Heart right ventricle (tissue), 16 donors: ENCODE data around the gene UNC13C. TPM values are rescaled to one million over a fixed set of nuclear protein-coding genes. Genes with fewer than 3 reads are reported as not detected.

Source experiments
- ATAC-seq, 8 donors: fragments of 200-7000 bp; cut with Tn5 transposase; one replicate each; pipeline ENCODE4 v1.9.1; 2020; ENCODE audit warnings: mild to moderate bottlenecking in 8 of 8, moderate library complexity in 8 of 8, moderate number of reproducible peaks in 1 of 8
- DNase-seq, 2 donors: peaks; one replicate each; pipeline ENCODE4 v3.0.0-alpha.2; 2020
- H3K27ac ChIP-seq, 10 donors: fragments of 200-600 bp; sonication (generic) in 2 of 10; one replicate each; pipeline versions ENCODE4 v1.5.0 to v1.8.0; 2020 to 2022; ENCODE audit warnings: mild to moderate bottlenecking in 3 of 10
- H3K27me3 ChIP-seq, 7 donors: fragments of 200-600 bp; one replicate each; pipeline ENCODE4 v1.8.0; 2021 to 2022; ENCODE audit warnings: mild to moderate bottlenecking in 2 of 7
- H3K36me3 ChIP-seq, 9 donors: fragments of 200-600 bp; sonication (generic) in 1 of 9; one replicate each; pipeline versions ENCODE4 v1.5.0 to v1.8.0; 2020 to 2022; ENCODE audit warnings: mild to moderate bottlenecking in 2 of 9
- H3K4me1 ChIP-seq, 9 donors: fragments of 200-600 bp; sonication (generic) in 1 of 9; one replicate each; pipeline versions ENCODE4 v1.5.0 to v1.8.0; 2020 to 2022; ENCODE audit warnings: mild to moderate bottlenecking in 4 of 9
- H3K4me3 ChIP-seq, 10 donors: fragments of 200-600 bp; sonication (generic) in 2 of 10; one replicate each; pipeline versions ENCODE4 v1.5.0 to v1.8.0; 2020 to 2022; ENCODE audit warnings: mild to moderate bottlenecking in 7 of 10, moderate library complexity in 2 of 10
- H3K9me3 ChIP-seq, 11 donors: fragments of 200-600 bp in 10 of 11; sonication (generic) in 2 of 11; one replicate each; pipeline versions ENCODE4 v1.5.0 to v1.8.0; 2013 to 2022; ENCODE audit warnings: mild to moderate bottlenecking in 2 of 11, control low read depth in 1 of 11, moderate library complexity in 1 of 11
- CTCF ChIP-seq, 9 donors: fragments of 200-600 bp; sonication (generic) in 2 of 9; IDR thresholded peaks; one replicate each; pipeline versions ENCODE4 v1.5.0 to v1.8.0; 2021 to 2022; ENCODE audit warnings: antibody characterized with exemption in 9 of 9, mild to moderate bottlenecking in 5 of 9, moderate library complexity in 1 of 9
- WGBS, 2 donors: extraction: QIAGEN DNeasy Blood & Tissue Kit; methylation state at CpG; one replicate each; pipeline ENCODE4 v1.1.7; 2013; ENCODE audit warnings: inconsistent platforms in 1 of 2; 5-methylcytosine and 5-hydroxymethylcytosine counted together
- intact Hi-C, 10 donors: fragments of 100-400 bp; cut with DNase I; formaldehyde crosslinking; loops; one replicate each; pipeline versions ENCODE4 v1.11.1 to v1.14.2; 2022
- polyA plus RNA-seq, 2 donors: library from polyadenylated mRNA; stranded (reverse); fragments of 200-250 nt; gene quantifications; one replicate each; pipeline ENCODE4 v1.2.3, GENCODE V29; 2013
- total RNA-seq, 10 donors: library from RNA; stranded (reverse); fragmentation: NEBNext Ultra II Directional in 3 of 10; extraction: Animal tissue kit (Norgen Biotek cat#: 25700) in 3 of 10; gene quantifications; one replicate each; pipeline versions ENCODE4 v1.2.1 to v1.2.4, GENCODE V29; 2021 to 2023
- donor health status: Arrhythmogenic right ventricular cardiomyopathy.
- donor health status: ischemic (EF 13 %, LVEDD 7.1; RV severe dilation, severe dysfunction).
- donor health status: healthy with polysubstance abuse.
- donor health status: DM: no; HTN: yes; CAD: no.
- donor health status: DM: no; HTN: no; CAD: no.
- donor health status: ischemic (EF 25% LVEDD 6.9; RV normal size, moderate dysfunction).
- donor health status: ischemic (EF 25% LVEDD 5.7; RV mildly dilated, moderate dysfunction).
- donor health status: healthy.
- donor health status: DM: yes; HTN: yes; CAD: no.
- donor health status: Ischemic cardiomyopathy.
- donor health status: ischemic (EF 35%, LVEDD 5.7; RV mildly dilated, moderate dysfunction).
- donor health status: nonischemic (EF 11% LVEDD 7.7; RV severe dilation, severe dysfunction).
- donor health status: DM: yes; HTN: yes; CAD: no.
- donor health status: PGD.
- donor health status: ischemic (EF 29% LVEDD 5.4; RV normal size, mild dysfunction).
- donor health status: nonischemic (EF 23%, LVEDD 6.1; RV moderate dilation, normal function).

UNC13C gene
- total and polyA plus RNA-seq, 12 donors = 0.04 to 0.85 (median 0.19) TPM; not detected in 5

- no peak for ATAC-seq
- Histone ChIP-seq H3K27ac (no peak overlapping the region), H3K27me3 (no peaks in the 10 kb centered on the region), H3K36me3 (no peaks in the 10 kb centered on the region), H3K4me3 (no peak overlapping the region), H3K9me3 (peaks cover 0 to 2% (median 0%) of the 10 kb centered on the region in 11 donors), H3K4me1 (no peaks in the 10 kb centered on the region)
- no peak for TF ChIP-seq CTCF (IDR thresholded peaks at IDR 0.05)
- no peak for DNase-seq
- intact Hi-C loops = no loop called here
- WGBS, 2 donors = 73 to 85% methylated on average over 6 of the region's 6 CpGs
Observed at GRCh38 chr15:54321426-54321825, 343.2 kb downstream of the UNC13C start.

GRCh38 chr15:54322341-54322740 lies 344.1 kb downstream of the UNC13C start:
- Histone ChIP-seq H3K36me3 (no peaks in the 10 kb centered on the region), H3K9me3 (peaks cover 0 to 2% (median 0%) of the 10 kb centered on the region in 11 donors), H3K27me3 (no peaks in the 10 kb centered on the region), H3K4me3 (no peak overlapping the region), H3K4me1 (no peaks in the 10 kb centered on the region), H3K27ac (no peak overlapping the region)
- TF ChIP-seq CTCF (IDR thresholded peaks at IDR 0.05) = no peak
- intact Hi-C loops = no loop called here
- ATAC-seq (no peak), DNase-seq (no peak)
- whole genome bisulfite sequencing, 2 donors = 54 to 65% methylated on average over 1 of the region's 1 CpG

GRCh38 chr15:54345301-54345700 lies 367.1 kb downstream of the UNC13C start:
- no peaks in the 10 kb centered on the region for H3K4me1 ChIP-seq
- no peaks in the 10 kb centered on the region for H3K36me3 ChIP-seq
- ATAC-seq (no peak), DNase-seq (no peak)
- H3K4me3 ChIP-seq = no peak overlapping the region
- intact Hi-C loops = loop anchor here in 1 of 10 donors (10.0 kb wide), 1 partner anchor 60 kb away; no protein-coding TSS in a partner anchor
- 60 to 68% methylated on average over 2 of the region's 2 CpGs for WGBS, 2 donors
- no peak overlapping the region for H3K27ac ChIP-seq
- no peak for TF ChIP-seq CTCF (IDR thresholded peaks at IDR 0.05)
- H3K27me3 ChIP-seq = no peaks in the 10 kb centered on the region
- H3K9me3 ChIP-seq = no peaks in the 10 kb centered on the region

GRCh38 chr15:54345827-54346226 lies 367.6 kb downstream of the UNC13C start:
- intact Hi-C loops = loop anchor here in 1 of 10 donors (10.0 kb wide), 1 partner anchor 59 kb away; no protein-coding TSS in a partner anchor
- Histone ChIP-seq H3K4me3 (no peak overlapping the region), H3K9me3 (no peaks in the 10 kb centered on the region), H3K27ac (no peak overlapping the region), H3K27me3 (no peaks in the 10 kb centered on the region), H3K4me1 (no peaks in the 10 kb centered on the region), H3K36me3 (no peaks in the 10 kb centered on the region)
- no peak for TF ChIP-seq CTCF (IDR thresholded peaks at IDR 0.05)
- 68 to 77% methylated on average over 7 of the region's 7 CpGs for WGBS, 2 donors
- ATAC-seq (no peak), DNase-seq (no peak)
